OCI-LY7 (cell line): ENCODE results near the gene ERGIC3. TPM values are rescaled to one million over a fixed set of nuclear protein-coding genes. Genes with fewer than 3 reads are reported as not detected.

ENCODE experiments used
- BruUV-seq: library from RNA; stranded (reverse); fragments of 400-500 nt; replicated peaks from 2 replicates; lab custom pipeline; 2021; lab: Mats Ljungman, UMichigan
- CTCF ChIA-PET: fragments of 300-600 bp; sonication (Branson Sonifier 250); formaldehyde crosslinking; loops from one replicate; lab custom pipeline; 2022; ENCODE audit warnings: antibody characterized with exemption; ENCODE audit not compliant: unreplicated experiment; lab: Charles Lee
- POLR2A ChIA-PET: fragments of 300-600 bp; sonication (Branson Sonifier 250); formaldehyde crosslinking; loops from one replicate; lab custom pipeline; 2022; ENCODE audit warnings: antibody characterized with exemption; lab: Charles Lee
- DNase-seq: peaks from one replicate; pipeline ENCODE4 v3.0.0-alpha.2; 2015; ENCODE audit warnings: low spot score
- H2AFZ ChIP-seq: fragments of 200-600 bp; sonication (generic), shearing (Covaris generic); 2 replicates; pipeline ENCODE4 v1.6.1; 2014; ENCODE audit warnings: mild to moderate bottlenecking, antibody characterized with exemption, low read length, moderate library complexity
- H3K27ac ChIP-seq: fragments of 200-600 bp; sonication (generic); 2 replicates; pipeline ENCODE4 v1.5.1; 2014; ENCODE audit warnings: mixed run types, low read depth, mild to moderate bottlenecking, moderate library complexity, low read length, inconsistent platforms; ENCODE audit not compliant: poor library complexity, severe bottlenecking
- H3K36me3 ChIP-seq: fragments of 200-600 bp; sonication (generic); 2 replicates; pipeline ENCODE4 v1.6.1; 2014; ENCODE audit warnings: mild to moderate bottlenecking, antibody characterized with exemption, low read length, moderate library complexity, mixed read lengths; ENCODE audit not compliant: insufficient read depth
- H3K4me1 ChIP-seq: fragments of 200-600 bp; sonication (generic); 2 replicates; pipeline ENCODE4 v1.5.1; 2014; ENCODE audit warnings: mild to moderate bottlenecking, low read length; ENCODE audit not compliant: insufficient read depth, poor library complexity, severe bottlenecking
- H3K4me2 ChIP-seq: fragments of 200-600 bp; sonication (generic); 2 replicates; pipeline ENCODE4 v1.6.1; 2014; ENCODE audit warnings: mild to moderate bottlenecking, low read length
- H3K4me3 ChIP-seq: fragments of 200-600 bp; sonication (generic); 2 replicates; pipeline ENCODE4 v1.5.1; 2014; ENCODE audit warnings: mild to moderate bottlenecking, low read depth, low read length; ENCODE audit not compliant: poor library complexity, severe bottlenecking
- H3K79me2 ChIP-seq: fragments of 200-600 bp; sonication (generic); 2 replicates; pipeline ENCODE4 v1.6.1; 2016; ENCODE audit warnings: low read depth, mild to moderate bottlenecking, low read length, moderate library complexity, mixed read lengths; ENCODE audit not compliant: insufficient read depth
- H3K9me2 ChIP-seq: fragments of 200-600 bp; sonication (generic); 2 replicates; pipeline ENCODE4 v1.6.1; 2016; ENCODE audit warnings: mild to moderate bottlenecking, low read length, mixed read lengths; ENCODE audit not compliant: insufficient read depth
- H3K9me3 ChIP-seq: fragments of 200-600 bp; sonication (generic); 2 replicates; pipeline ENCODE4 v1.6.1; 2014; ENCODE audit warnings: mild to moderate bottlenecking, mixed run types, low read length, mixed read lengths
- H4K20me1 ChIP-seq: fragments of 200-600 bp; sonication (generic); 2 replicates; pipeline ENCODE4 v1.6.1; 2014; ENCODE audit warnings: mild to moderate bottlenecking, antibody characterized with exemption, low read length, moderate library complexity, mixed read lengths; ENCODE audit not compliant: insufficient read depth
- EZH2phosphoT487 ChIP-seq: fragments of 200-600 bp; sonication (generic); IDR thresholded peaks from 2 replicates; pipeline ENCODE4 v1.6.1; 2018; ENCODE audit warnings: low read depth, borderline replicate concordance, mild to moderate bottlenecking, mixed run types, antibody characterized with exemption, low read length, moderate library complexity, mixed read lengths
- intact Hi-C: fragments of 100-400 bp; cut with micrococcal nuclease; formaldehyde crosslinking; loops from one replicate; pipeline ENCODE4 v1.10.0; 2022; ENCODE audit not compliant: unreplicated experiment
- total RNA-seq, 2 experiments: library from RNA; depleted of rRNA in 1 of 2; stranded (reverse); fragments of >200 nt in 1 of 2; shearing (Covaris generic) in 1 of 2; gene quantifications; 2 replicates each; pipeline ENCODE4 v1.2.3, GENCODE V29; 2014 to 2022
- TF ChIP-seq, protein P1 (sequence below): fragments of 200-600 bp; sonication (generic); conservative IDR thresholded peaks from 2 replicates; pipeline ENCODE4 v1.5.1; 2014; ENCODE audit warnings: mild to moderate bottlenecking, antibody characterized with exemption, low read length, moderate library complexity, mixed read lengths

Gene ERGIC3
- total RNA-seq, 2 experiments from 2014 or later, result 170 to 171 TPM

DNA sequence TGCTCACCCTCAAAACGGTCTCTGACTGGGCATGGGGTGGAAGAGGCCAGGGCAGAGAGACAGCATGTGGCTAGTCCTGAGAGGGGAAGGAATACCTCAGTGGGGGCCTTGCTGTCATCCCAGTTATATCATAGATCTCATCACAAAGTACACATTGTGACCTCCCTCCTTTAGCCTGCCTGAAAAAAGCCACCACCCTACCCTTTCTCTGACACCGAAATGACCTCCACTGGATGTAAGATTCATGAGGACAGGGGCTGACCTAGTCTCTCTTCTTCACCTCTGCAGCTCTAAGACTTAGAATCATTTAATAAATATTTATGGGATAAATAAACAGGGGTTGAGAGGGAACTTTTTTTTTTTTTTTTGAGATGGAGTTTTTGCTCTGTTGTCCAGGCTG is 12.3 kb upstream of the ERGIC3 start, which contains the start of gene C20orf173:
Gene C20orf173 (minus strand): TSS at position 101 of the 400 bp plus-strand sequence. CDS start 279 bp downstream, outside the sequence.
- DNase-seq, result no peak
- Histone ChIP-seq H3K4me1 (no peaks in the 10 kb centered on the region), H3K4me3 (no peak within 1 kb of the TSS), H3K79me2 (no peaks in the 10 kb centered on the region), H3K9me3 (peaks cover 4% of the 10 kb centered on the region; the same call in 1 of the 2 replicates), H3K27ac (no peak within 1 kb of the TSS), H3K9me2 (no peaks in the 10 kb centered on the region), H3K36me3 (no peaks in the 10 kb centered on the region), H3K4me2 (no peak within 1 kb of the TSS), H2AFZ (no peak within 1 kb of the TSS), H4K20me1 (no peaks in the 10 kb centered on the region)
- intact Hi-C loops, result no loop called here
- CTCF ChIA-PET, result no interaction called here
- TF ChIP-seq, protein P1, sequence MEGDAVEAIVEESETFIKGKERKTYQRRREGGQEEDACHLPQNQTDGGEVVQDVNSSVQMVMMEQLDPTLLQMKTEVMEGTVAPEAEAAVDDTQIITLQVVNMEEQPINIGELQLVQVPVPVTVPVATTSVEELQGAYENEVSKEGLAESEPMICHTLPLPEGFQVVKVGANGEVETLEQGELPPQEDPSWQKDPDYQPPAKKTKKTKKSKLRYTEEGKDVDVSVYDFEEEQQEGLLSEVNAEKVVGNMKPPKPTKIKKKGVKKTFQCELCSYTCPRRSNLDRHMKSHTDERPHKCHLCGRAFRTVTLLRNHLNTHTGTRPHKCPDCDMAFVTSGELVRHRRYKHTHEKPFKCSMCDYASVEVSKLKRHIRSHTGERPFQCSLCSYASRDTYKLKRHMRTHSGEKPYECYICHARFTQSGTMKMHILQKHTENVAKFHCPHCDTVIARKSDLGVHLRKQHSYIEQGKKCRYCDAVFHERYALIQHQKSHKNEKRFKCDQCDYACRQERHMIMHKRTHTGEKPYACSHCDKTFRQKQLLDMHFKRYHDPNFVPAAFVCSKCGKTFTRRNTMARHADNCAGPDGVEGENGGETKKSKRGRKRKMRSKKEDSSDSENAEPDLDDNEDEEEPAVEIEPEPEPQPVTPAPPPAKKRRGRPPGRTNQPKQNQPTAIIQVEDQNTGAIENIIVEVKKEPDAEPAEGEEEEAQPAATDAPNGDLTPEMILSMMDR, result no peak
- BruUV-seq, result no TSS peak
- POLR2A ChIA-PET, result interaction anchor here (0.7 kb wide), 1 partner anchor 349 kb away, joined by 4 read pairs; no protein-coding TSS in a partner anchor

DNA sequence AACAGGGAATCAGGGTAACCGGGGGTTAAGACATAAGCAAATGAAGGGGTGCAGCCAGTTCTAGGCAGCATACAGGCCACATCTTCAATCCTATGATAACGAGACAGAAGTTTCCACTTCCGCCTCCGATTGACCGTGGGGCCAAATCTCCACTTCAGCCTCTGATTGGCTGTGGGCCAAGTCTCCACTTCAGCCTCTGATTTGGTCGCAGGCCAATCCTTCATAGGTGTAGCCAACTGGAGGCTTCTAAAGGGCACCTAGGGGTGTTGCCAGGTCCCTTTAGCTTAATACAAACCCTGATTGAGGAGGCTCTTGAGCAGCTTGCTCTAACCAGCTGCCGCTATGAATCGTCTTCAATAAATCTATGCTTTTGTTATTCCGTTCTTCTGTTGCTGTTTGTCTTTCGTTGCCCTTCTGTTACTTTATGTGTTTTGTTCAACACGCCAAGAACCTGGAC is 2.1 kb upstream of the ERGIC3 start:
- intact Hi-C loops, result loop anchor here (5.0 kb wide), 1 partner anchor 78 kb away; the partner anchor contains the start of gene SPAG4
- peaks cover 25% of the 10 kb centered on the region for H3K4me1 ChIP-seq
- no peaks in the 10 kb centered on the region for H3K9me3 ChIP-seq
- peaks cover 4% of the 10 kb centered on the region; the same call in 1 of the 2 replicates for H3K79me2 ChIP-seq
- H3K9me2 ChIP-seq, result no peaks in the 10 kb centered on the region
- peak overlapping the region; percentile 75 for H2AFZ ChIP-seq
- ChIA-PET POLR2A (interaction anchor here (0.6 to 2.4 kb wide), 12 partner anchors 11 to 950 kb away, joined by 3 to 10 read pairs (median 3); no protein-coding TSS in a partner anchor), CTCF (no interaction called here)
- no peak for TF ChIP-seq EZH2phosphoT487
- TF ChIP-seq, protein P1, result no peak
- no peaks in the 10 kb centered on the region for H4K20me1 ChIP-seq
- no TSS peak for BruUV-seq
- peak overlapping the region; percentile 72 for H3K4me2 ChIP-seq
- H3K4me3 ChIP-seq, result peak overlapping the region; percentile 63
- H3K36me3 ChIP-seq, result peaks cover 8% of the 10 kb centered on the region
- peak overlapping the region; percentile 64 for H3K27ac ChIP-seq
- peak; percentile 99 for DNase-seq
